ENCODE measurements around the gene GPSM1.

DNA sequence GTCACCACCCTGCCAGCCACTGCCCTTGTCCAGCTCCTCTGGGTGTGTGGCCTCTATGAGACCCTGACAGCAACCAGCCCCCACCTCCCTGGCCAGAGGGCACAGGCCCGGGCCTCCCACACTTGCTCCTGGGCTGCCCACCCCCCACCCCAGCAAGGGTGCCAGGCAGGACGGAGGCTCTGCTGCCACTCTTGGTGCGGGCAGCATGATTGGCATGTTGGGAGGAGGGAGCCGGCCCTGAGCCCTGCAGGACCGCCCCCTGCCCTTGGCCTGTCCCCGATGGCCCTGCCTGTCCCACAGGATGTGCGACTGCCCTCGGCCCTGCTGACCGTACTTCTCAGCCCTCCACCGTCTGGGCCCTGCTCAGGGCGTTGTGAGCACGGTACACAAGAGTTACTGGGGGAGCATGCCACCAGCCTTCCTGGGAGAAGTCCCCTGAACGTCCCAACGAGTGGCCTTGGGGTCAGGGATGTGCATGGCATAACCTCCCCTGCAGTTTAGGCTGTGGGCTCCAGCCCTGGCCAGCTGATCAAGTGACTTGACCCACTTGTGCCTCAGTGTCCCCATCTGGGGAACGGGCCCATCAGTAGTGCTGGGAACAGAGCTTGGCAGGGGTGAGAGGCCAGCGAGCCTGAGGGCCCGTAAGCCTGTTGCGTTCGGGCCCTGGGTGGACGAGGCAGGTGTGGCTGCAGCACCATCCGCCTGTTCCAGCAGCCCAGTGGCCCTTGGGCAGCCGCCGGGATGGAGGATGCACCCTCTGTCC, 16.0 kb downstream of the GPSM1 start:
- TF ChIP-seq, protein P1, sequence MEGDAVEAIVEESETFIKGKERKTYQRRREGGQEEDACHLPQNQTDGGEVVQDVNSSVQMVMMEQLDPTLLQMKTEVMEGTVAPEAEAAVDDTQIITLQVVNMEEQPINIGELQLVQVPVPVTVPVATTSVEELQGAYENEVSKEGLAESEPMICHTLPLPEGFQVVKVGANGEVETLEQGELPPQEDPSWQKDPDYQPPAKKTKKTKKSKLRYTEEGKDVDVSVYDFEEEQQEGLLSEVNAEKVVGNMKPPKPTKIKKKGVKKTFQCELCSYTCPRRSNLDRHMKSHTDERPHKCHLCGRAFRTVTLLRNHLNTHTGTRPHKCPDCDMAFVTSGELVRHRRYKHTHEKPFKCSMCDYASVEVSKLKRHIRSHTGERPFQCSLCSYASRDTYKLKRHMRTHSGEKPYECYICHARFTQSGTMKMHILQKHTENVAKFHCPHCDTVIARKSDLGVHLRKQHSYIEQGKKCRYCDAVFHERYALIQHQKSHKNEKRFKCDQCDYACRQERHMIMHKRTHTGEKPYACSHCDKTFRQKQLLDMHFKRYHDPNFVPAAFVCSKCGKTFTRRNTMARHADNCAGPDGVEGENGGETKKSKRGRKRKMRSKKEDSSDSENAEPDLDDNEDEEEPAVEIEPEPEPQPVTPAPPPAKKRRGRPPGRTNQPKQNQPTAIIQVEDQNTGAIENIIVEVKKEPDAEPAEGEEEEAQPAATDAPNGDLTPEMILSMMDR (IDR thresholded peaks at IDR 0.05) = no peak
- no peak for TF ChIP-seq POLR2A (IDR thresholded peaks at IDR 0.05)
